IPS-18c (cell line): ENCODE measurements around the gene CALR3.
"Not testable (repeated sequence)": the region's sequence is repeated elsewhere in the genome, so short reads cannot be mapped to it uniquely, and the experiment has no call there.

Source experiments
- H3K4me3 ChIP-seq: 2 replicates; pipeline ENCODE4 v1.7.0; 2013; ENCODE audit warnings: low read depth, mild to moderate bottlenecking, low read length, moderate library complexity; ENCODE audit not compliant: insufficient read depth
- H3K9me3 ChIP-seq: one replicate; pipeline ENCODE4 v1.6.1; 2013; ENCODE audit warnings: mild to moderate bottlenecking, low read length, moderate library complexity; ENCODE audit not compliant: control insufficient read depth, insufficient read depth

The CALR3 gene

DNA sequence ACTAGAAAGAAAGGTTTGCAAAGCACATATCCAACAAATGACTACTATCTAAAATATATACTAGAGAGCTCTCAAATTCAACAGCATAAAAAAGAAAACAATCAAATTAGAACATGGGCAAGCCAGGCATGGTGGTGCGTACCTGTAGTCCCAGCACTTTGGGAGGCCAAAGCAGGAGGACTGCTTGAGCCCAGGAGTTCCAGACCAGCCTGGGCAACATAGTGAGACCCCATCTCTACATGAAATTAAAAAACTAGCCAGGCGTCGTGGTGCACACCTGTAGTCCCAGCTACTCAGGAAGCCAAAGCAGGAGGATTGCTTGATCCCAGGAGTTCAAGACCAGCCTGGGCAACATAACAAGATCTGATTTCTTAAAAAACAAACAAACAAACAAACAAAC, 47.1 kb downstream of the CALR3 start:
- H3K4me3 ChIP-seq, H3K9me3 ChIP-seq: not testable (repeated sequence)

DNA sequence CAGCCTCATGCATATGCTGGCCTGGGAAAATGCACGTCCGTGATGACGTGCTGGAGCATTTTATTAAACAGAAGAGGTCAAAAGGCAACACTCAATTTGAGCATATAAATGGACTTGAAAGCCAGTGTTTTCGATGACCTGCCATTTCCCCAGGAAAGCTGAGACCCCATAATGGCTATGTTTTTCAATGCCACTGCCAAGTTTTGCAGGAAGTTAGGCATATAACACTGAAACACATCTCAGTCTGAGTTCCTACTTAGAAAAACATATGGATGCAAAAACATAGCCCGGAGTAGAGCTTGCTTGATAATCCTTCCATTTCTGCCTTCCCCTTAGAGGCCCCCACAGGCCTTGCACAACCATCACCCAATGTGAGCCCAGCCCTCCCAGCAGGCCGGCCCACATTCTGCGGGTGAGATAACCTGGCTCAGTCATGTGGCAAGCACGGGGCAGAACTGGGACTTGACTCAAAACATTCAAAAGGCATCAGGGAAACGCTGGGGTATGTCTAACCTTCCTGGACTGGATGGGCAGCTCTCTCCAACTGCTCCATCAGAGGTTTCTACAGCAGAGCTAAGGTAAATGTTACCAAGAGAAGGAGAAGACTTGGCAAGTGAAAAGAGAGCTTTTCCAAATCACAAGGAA, 49.1 kb downstream of the CALR3 start:
- no peak overlapping the region for H3K4me3 ChIP-seq
- H3K9me3 ChIP-seq, result no peaks in the 10 kb centered on the region

DNA sequence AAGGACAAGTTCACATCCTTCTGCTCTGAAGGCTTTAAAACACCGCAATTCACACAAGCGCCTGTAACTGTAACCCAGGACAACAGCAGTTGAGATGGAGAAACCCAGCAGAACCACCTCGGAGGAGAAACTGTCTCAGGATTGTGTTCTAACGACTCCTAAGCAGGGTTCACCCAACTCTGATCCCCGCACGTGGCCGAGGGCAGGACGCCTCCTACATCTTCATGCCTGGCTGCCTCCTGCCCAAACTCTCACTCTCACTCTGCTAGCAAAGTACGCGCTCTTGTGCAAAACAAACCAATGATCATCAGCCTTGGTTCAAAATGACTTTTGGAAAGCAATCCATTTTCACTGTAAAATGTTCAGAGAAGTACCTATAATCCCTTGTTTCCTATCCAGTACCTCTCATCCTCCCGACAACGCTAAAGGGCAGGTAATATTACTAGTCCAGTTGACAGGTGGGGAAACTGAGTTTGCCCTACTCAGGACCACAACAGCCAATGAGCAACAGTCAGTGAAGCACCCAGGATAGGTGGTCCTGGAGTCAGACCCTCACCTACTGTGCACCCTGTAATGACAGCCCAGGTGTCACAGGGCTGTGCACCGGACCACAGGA, 49.8 kb downstream of the CALR3 start:
- no peak overlapping the region for H3K4me3 ChIP-seq
- no peaks in the 10 kb centered on the region for H3K9me3 ChIP-seq

DNA sequence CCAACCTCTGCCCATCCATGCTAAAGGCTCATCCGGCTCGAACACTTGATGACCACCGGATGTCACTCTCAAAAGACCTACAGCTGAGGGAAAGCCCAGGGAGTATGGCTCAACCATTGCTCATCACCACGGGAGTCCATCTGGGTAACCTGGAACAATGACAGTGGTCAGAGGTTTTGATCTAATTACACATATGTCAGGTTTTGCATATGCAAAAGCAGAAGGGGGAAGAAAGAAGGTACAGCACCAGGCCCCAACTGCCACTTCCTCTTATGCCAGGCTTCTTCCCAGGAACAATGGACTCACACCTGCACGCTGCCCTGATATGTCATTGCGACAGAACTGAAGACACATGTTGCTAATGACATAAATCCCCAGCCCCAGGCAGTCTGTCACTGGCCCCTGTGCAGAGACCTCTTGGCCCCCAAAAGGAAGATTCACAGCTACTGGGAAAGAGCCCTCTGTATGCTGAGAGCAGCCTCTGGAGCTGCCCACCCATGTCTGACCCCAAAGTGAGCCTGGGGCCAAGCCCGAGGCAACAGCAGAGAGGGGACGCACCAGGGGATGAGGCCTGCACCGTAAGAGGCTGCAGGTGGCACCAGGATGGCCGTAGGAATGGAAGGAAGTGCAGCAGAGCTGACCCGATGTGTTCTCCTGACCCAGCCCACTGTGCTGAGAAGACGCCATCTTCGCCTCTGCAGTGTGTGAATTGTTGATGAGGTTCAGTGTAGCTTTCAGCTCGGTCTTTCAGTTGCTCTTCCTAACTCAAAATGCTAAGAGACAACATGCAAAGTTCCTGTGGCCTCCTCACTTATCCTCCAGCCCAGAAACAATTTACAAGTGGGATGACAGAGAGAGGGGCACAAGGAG, 50.5 kb downstream of the CALR3 start:
- H3K4me3 ChIP-seq, result no peak overlapping the region

DNA sequence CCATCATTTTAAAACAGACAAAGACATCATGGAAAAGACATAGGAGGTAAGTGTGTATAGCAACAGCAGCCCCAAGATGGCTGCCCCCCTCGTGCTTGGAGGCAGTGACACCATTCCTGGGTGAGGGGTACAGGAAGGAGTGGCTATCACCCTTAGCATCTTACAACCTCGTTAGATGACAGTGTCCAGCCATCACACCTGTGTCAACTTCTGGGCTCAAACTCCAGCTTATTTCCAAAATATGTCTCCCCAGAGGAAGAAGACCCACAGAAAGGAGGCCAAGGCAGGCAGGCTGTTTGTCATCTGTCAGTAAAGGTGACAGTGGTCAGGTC, 51.7 kb downstream of the CALR3 start:
- H3K4me3 ChIP-seq, result no peak overlapping the region
- H3K9me3 ChIP-seq, result no peaks in the 10 kb centered on the region

More for the DNA sequence above, 50.5 kb downstream of the CALR3 start:
- no peaks in the 10 kb centered on the region for H3K9me3 ChIP-seq

DNA sequence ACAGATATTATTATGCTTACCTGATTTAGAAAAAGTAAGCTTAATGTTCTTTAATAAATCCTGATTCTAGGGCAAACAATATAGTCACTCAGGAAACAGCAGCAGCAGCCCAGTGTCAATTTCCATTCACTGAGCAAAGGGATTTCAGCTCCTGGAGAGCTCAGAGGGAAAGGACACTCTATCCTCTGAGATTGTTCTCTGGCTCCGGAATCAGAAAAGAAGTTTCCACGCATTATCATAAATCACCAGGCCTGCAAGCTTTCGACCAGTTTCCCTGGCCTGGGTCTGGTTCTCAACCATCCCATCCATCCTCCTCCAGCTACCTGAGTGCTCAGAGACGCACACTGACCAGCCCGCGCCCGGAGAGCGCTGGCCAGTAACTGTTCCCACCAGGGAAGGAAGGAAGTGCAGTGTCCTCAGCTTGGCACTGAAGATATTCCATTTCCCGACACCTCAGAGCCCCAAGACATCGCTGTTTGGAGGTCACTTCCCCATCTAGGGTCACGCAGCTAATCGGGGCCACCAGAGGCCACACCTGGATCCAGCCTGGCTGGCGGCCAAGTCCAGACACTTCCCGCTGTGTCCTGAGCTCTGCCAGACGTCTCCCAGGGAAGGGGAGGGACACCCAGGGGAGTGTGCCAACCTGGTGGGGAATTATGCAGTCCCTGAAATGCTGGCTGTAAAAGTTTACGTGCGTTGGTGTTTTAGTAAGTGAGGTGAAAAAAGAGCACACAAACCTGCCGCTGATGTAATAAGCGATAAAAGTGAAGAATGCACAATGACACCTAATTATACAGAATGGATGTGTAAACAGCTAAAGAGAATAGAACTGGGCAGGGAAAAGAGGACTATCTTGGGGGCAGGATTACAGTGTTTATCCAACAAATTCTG, 53.3 kb downstream of the CALR3 start:
- Histone ChIP-seq H3K4me3 (no peak overlapping the region), H3K9me3 (no peaks in the 10 kb centered on the region)

DNA sequence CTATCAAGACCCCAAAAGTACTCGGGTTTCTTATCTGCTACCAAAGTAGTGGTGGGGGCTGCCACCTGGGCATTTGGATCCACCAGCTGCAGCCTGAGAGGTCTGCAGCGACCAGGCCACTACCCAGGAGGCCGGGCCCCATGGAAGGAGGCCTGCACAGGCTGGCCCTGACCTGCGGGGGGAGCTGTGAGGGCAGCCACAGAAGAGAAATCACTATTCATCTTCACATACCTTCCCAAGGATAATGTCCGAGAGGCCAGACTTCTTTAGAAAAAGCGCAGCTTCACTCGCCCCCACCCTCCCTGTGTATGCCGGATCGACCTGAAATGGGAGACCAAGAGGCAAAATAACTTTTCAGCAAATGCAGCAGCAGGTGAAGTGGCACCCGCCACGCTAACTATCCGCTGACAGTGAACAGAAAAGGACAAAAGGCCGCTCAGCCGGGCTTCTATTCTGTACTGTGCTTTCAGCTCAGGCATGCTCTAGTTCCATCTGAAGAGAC, 54.3 kb downstream of the CALR3 start:
- Histone ChIP-seq H3K9me3 (no peaks in the 10 kb centered on the region), H3K4me3 (no peak overlapping the region)

DNA sequence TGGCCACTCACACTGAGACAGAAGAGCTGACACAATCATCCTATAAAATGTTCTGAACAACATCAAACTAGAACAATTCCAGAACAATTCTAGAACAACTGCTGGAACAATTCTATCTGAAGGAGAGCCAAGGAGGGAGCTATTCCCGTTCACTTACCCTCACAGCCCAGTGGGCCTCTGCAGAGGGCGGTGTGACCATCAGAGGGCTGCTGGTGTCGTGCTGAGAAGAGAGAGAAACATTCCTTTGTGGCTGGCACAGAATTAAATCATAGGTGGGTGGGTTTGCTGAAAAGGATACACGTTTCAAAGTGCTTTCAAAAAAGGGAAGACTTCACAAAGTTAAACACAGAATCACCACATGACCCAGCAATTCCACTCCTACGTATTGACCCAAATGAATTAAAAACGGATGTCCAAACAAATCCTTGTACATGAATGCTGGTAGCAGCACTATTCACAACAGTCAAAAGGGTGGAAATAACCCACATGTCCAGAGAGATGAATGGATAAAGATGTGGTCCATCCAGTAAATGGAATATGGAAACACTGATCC, 59.1 kb downstream of the CALR3 start:
- H3K4me3 ChIP-seq, result no peak overlapping the region

DNA sequence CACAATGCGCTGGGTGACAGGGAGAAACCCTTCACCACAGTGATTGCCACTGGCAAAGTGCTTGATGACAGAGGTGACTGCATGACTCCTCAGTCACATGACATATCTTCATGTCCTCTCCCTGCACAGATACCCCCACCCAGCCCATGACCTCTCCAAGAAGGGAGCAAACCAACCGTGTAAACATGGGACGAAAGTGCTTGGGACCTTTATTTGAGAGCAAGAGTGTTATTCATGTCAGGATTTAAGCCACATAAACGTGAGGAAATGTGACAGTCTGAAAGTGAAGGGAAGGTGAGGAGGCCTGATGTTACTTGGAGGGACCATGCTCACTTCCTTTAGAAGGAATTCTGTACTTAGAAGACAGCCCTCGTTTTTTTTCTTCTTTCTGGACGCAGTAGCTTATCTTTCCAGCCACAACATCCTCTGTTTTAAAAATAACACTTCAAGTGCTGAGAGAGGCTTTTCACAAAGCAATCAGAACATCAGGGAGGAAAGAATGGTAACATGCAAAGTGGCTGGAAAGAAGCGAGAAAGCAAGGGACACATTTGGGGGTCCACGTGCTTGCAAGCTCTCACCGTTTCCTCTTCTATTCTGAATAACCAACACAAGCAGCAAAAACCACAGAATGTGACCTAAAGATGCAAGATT, 59.8 kb downstream of the CALR3 start:
- no peak overlapping the region for H3K4me3 ChIP-seq
- no peaks in the 10 kb centered on the region for H3K9me3 ChIP-seq

More for the DNA sequence above, 59.1 kb downstream of the CALR3 start:
- H3K9me3 ChIP-seq, result no peaks in the 10 kb centered on the region

DNA sequence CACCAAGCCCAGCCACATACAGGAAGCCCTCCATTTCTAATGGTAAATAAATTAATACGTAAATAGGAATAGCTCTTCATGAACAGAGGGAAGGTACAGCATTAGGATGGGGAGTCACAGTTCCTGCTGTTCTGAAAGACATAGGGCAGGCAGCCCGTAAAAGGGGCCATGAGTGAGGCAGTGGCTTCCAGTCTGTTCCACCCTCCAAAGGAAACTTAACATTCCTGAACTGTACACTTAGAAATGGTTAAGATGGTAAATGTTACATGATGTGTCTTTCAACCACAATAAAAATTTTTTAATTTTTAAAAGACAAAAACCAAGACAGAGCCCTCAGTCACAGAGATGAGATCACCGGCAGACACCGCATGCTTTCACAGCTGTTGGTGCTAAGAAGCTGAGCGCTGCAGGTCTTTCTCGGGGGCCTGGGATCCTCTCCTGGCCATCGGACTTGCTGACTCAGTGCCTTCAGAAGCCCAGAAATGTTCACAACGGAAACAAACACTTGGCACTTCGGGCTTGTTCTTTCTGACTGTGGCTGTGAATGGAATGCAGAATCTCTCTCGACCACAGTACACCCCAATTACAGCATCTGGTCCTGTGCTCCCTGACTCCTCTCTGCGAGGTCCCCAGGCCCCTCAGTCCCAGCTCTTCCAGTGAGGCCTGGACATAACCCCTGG, 60.6 kb downstream of the CALR3 start:
- no peak overlapping the region for H3K4me3 ChIP-seq
- H3K9me3 ChIP-seq, result no peaks in the 10 kb centered on the region

DNA sequence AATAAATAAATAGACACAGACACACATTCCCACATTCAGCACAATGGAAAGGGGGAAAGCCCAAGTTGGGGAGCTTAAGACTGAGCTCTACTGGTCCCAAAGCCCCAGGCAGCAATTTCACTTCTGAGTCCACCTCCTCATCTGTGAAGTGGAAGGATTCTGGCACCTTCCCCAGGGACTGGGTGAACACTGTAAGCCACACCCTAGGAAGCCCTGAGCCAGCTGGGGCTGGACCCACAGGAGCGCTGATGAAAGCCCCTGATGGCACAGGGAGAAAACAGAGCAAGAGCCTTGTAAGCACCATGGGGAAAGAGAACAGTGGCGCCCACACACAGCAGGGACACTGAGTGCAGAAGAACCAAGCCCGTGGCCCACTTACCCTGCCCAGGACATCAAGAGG, 62.0 kb downstream of the CALR3 start:
- no peak overlapping the region for H3K4me3 ChIP-seq
- no peaks in the 10 kb centered on the region for H3K9me3 ChIP-seq

DNA sequence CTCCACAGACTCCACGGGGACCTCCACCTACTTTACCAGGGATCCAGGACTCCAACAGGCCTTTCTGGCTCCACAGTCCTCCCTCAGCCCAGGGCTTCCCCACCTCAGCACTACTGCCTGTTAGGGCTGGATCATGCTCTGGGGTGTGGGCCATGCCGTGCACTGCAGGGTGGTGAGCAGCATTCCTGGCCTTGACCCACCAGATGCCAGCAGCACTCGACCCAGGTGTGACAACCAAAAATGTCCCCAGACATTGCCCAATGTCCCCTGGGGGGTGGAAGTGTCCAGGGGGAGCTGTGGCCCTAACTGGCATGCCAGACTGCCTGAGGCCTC, 66.2 kb downstream of the CALR3 start:
- Histone ChIP-seq H3K4me3 (no peak overlapping the region), H3K9me3 (no peaks in the 10 kb centered on the region)

DNA sequence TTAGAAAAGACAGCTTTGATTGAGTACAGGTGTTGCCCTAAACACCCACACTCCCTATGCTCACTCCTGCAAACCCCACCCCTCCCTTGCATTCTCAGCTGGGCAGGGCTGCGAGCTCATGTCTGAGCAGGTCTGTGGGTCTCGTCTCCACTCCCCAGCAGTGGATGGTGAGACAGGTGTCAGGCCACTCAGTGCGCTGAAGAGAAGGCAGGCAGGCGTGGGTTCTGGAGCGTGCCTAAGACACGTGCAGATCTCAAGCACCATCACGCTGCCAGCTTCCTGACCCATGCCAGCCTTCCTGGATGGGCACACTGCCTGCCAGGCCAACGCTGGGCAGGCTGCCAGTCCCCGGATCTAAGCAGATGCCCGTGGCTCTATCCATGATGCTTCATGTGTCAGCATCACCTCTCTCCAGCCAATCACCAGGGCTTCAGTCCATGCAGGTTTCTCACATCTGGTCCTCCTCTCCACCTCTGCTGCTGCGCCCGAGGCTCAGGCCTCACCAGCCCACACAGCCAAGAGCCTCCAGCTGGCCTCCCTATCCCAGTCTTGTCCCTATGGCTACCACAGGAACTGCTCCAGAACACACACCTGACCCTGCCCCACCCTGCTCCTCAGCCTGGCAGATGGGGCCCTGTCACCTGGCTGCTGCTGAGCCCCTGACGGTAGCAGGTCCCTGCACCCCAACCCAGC, 66.8 kb downstream of the CALR3 start:
- no peaks in the 10 kb centered on the region for H3K9me3 ChIP-seq
- H3K4me3 ChIP-seq, result no peak overlapping the region
